G401.6 (cell line): ENCODE measurements around the gene P4HA2.

Source experiments
- FAIRE-seq: peaks from 2 replicates; lab custom pipeline; 2012; peaks lifted over from hg19 to GRCh38; lab: Jason Lieb, UNC

P4HA2 gene

GRCh38 chr5:132264546-132265335 is 37.1 kb upstream of the P4HA2 start:
- FAIRE-seq = no peak

- no peak for FAIRE-seq
Observed at GRCh38 chr5:132263548-132264261, 36.1 kb upstream of the P4HA2 start.

- no peak for FAIRE-seq
Observed at GRCh38 chr5:132262882-132263547, 35.4 kb upstream of the P4HA2 start.

GRCh38 chr5:132261881-132262845 is 34.5 kb upstream of the P4HA2 start:
- FAIRE-seq = no peak

GRCh38 chr5:132260714-132261551 is 33.3 kb upstream of the P4HA2 start:
- FAIRE-seq = no peak

GRCh38 chr5:132260051-132260450 is 32.4 kb upstream of the P4HA2 start:
- no peak for FAIRE-seq

- FAIRE-seq = no peak
Observed at GRCh38 chr5:132259069-132259851, 31.6 kb upstream of the P4HA2 start.

- FAIRE-seq = no peak
Observed at GRCh38 chr5:132258102-132259068, 30.7 kb upstream of the P4HA2 start.

- no peak for FAIRE-seq
Observed at GRCh38 chr5:132257131-132258101, 29.8 kb upstream of the P4HA2 start, which contains the start of gene PDLIM4. Gene PDLIM4 (plus strand): TSS chr5:132257696. CDS start chr5:132257735, 39 bp downstream.

- FAIRE-seq = no peak
Observed at GRCh38 chr5:132256783-132257130, 29.1 kb upstream of the P4HA2 start.

- no peak for FAIRE-seq
Observed at GRCh38 chr5:132256086-132256782, 28.6 kb upstream of the P4HA2 start.

GRCh38 chr5:132254321-132254977 is 26.8 kb upstream of the P4HA2 start:
- no peak for FAIRE-seq

GRCh38 chr5:132253452-132254320 is 26.0 kb upstream of the P4HA2 start:
- no peak for FAIRE-seq

- no peak for FAIRE-seq
Observed at GRCh38 chr5:132253008-132253441, 25.4 kb upstream of the P4HA2 start.

- no peak for FAIRE-seq
Observed at GRCh38 chr5:132251220-132251725, 23.6 kb upstream of the P4HA2 start.
